Measurements from ENCODE around the gene CNNM4.

Gene CNNM4

GRCh38 chr2:96837575-96837974 lies 76.9 kb downstream of the CNNM4 start:
- no peak overlapping the region for H3K4me3 ChIP-seq
- intact Hi-C loops (cut with DNase I; ENCODE audit: low total_unique reads) = no loop called here
- H3K27me3 ChIP-seq = no peaks in the 10 kb centered on the region
- DNase-seq = no peak
- H3K9me3 ChIP-seq = no peaks in the 10 kb centered on the region
- TF ChIP-seq, protein P1, sequence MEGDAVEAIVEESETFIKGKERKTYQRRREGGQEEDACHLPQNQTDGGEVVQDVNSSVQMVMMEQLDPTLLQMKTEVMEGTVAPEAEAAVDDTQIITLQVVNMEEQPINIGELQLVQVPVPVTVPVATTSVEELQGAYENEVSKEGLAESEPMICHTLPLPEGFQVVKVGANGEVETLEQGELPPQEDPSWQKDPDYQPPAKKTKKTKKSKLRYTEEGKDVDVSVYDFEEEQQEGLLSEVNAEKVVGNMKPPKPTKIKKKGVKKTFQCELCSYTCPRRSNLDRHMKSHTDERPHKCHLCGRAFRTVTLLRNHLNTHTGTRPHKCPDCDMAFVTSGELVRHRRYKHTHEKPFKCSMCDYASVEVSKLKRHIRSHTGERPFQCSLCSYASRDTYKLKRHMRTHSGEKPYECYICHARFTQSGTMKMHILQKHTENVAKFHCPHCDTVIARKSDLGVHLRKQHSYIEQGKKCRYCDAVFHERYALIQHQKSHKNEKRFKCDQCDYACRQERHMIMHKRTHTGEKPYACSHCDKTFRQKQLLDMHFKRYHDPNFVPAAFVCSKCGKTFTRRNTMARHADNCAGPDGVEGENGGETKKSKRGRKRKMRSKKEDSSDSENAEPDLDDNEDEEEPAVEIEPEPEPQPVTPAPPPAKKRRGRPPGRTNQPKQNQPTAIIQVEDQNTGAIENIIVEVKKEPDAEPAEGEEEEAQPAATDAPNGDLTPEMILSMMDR (IDR thresholded peaks at IDR 0.05) = no peak
- peaks cover 0 to 63% (median 16%) of the 10 kb centered on the region in 3 donors for H3K36me3 ChIP-seq
- H3K27ac ChIP-seq = no peak overlapping the region
- H3K4me1 ChIP-seq = peaks cover 0 to 20% (median 9%) of the 10 kb centered on the region in 4 donors

GRCh38 chr2:96838345-96839292 lies 77.9 kb downstream of the CNNM4 start:
- H3K27me3 ChIP-seq = no peaks in the 10 kb centered on the region
- H3K27ac ChIP-seq = no peak overlapping the region
- intact Hi-C loops (cut with DNase I; ENCODE audit: low total_unique reads) = no loop called here
- H3K4me3 ChIP-seq = no peak overlapping the region
- peaks cover 0 to 11% (median 2%) of the 10 kb centered on the region in 4 donors for H3K4me1 ChIP-seq
- DNase-seq = no peak
- H3K36me3 ChIP-seq = peaks cover 0 to 53% (median 11%) of the 10 kb centered on the region in 3 donors
- H3K9me3 ChIP-seq = no peaks in the 10 kb centered on the region
- TF ChIP-seq, protein P1 (IDR thresholded peaks at IDR 0.05) = no peak

GRCh38 chr2:96839293-96839874 lies 78.7 kb downstream of the CNNM4 start:
- intact Hi-C loops (cut with DNase I; ENCODE audit: low total_unique reads) = no loop called here
- Histone ChIP-seq H3K36me3 (peaks cover 0 to 47% (median 14%) of the 10 kb centered on the region in 3 donors), H3K27me3 (no peaks in the 10 kb centered on the region), H3K4me3 (no peak overlapping the region), H3K27ac (no peak overlapping the region), H3K4me1 (peaks cover 0 to 11% (median 2%) of the 10 kb centered on the region in 4 donors), H3K9me3 (no peaks in the 10 kb centered on the region)
- TF ChIP-seq, protein P1 (IDR thresholded peaks at IDR 0.05) = no peak
- no peak for DNase-seq

DNA sequence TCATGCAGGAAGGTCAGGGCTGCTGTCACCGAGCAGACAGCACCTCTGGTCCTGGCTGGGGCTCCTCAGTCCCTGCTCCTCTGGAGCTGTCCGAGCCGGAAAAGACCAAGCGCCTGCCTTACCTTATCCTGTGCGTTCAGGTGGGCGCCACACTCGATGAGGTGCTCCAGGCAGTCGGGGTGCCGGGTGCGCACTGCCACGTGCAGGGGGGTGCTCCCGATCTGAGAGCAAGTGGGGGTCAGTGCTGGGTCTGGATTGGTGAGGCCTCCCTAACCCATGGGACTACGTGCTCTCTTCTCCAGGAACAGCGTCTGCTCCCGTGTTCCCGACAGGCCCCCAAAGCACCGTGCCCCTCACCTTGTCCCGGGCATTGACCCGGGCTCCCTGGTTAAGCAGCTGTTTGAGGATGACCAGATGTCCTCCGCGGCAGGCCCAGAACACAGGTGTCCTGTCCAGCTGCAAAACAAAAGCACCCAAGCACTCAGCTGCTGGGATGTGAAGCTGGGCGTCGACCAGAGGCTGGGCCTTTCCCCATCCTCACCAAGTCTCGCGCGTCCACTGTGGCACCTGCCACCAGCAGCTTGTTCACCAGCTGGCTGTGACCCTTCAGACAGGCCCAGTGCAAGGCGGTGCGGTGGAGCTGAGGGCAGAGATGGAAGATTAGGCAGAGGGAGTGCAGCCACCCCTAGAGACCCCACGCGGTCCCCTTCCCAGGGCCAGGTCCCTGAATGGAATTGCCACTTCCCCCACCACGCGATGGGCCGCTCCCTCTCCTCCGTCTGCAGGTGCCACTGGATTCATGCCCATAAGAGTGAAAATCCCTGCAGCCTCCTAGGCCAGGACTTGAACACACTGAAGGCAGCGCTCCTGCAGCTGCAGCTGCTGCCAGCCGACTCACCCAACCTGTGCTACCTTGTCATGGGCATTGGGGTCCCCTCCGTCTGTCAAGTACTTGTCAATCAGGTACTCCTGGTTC lies 79.5 kb downstream of the CNNM4 start:
- no peaks in the 10 kb centered on the region for H3K9me3 ChIP-seq

More for the DNA sequence above, 79.5 kb downstream of the CNNM4 start:
- peaks cover 0 to 39% (median 17%) of the 10 kb centered on the region in 3 donors for H3K36me3 ChIP-seq
- no peak overlapping the region for H3K4me3 ChIP-seq
- TF ChIP-seq, protein P1 (IDR thresholded peaks at IDR 0.05) = no peak
- peaks cover 0 to 11% (median 2%) of the 10 kb centered on the region in 4 donors for H3K4me1 ChIP-seq
- H3K27me3 ChIP-seq = no peaks in the 10 kb centered on the region
- DNase-seq = no peak
- intact Hi-C loops (cut with DNase I; ENCODE audit: low total_unique reads) = no loop called here
- no peak overlapping the region for H3K27ac ChIP-seq

Data from tibial artery (tissue), 4 donors.